ENCODE measurements around the gene ZNF710.
"Not testable (repeated sequence)": the region's sequence is repeated elsewhere in the genome, so short reads cannot be mapped to it uniquely, and the experiment has no call there.

ZNF710 gene, protein sequence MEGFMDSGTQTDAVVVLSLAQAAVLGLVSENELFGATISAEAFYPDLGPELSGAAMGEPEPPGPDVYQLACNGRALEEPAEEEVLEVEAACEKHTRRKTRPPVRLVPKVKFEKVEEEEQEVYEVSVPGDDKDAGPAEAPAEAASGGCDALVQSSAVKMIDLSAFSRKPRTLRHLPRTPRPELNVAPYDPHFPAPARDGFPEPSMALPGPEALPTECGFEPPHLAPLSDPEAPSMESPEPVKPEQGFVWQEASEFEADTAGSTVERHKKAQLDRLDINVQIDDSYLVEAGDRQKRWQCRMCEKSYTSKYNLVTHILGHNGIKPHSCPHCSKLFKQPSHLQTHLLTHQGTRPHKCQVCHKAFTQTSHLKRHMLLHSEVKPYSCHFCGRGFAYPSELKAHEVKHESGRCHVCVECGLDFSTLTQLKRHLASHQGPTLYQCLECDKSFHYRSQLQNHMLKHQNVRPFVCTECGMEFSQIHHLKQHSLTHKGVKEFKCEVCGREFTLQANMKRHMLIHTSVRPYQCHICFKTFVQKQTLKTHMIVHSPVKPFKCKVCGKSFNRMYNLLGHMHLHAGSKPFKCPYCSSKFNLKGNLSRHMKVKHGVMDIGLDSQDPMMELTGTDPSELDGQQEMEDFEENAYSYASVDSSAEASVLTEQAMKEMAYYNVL

DNA sequence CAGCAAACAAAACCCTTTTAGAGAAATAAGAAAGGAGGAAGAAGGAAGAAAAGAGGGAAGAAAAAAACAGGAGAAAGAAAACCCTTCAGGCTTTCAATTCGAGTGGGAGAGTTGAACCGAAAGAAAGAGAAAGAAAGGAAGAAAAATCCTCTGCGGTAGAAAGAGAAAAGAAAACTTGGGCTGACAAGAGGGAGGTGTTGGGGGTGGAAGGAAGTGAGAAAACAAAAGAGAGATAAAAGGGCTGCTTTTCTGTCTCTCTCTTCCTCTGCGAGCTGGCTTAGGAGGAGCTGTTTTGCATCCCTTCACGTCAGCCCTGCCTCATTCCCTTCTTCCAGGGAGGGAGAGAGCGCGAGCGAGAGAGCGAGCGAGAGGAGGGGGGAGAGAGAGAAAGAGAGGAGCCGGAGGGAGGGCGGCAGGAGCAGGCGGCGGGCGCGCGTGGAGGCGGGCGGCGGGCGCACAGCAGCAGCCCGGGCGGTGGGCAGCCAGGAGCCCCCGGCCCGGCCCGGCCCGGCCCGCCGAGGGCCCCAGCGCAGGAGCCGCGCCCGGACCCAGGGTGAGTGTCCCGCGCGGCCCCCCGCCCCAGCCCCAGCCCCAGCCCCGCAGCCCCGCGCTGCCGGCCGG lies at the start of gene ZNF710:
TSS of gene ZNF710 (plus strand) at position 263 of the 621 bp plus-strand sequence. CDS start 65,814 bp downstream, outside the sequence.
- peak; percentile 25 for DNase-seq

DNA sequence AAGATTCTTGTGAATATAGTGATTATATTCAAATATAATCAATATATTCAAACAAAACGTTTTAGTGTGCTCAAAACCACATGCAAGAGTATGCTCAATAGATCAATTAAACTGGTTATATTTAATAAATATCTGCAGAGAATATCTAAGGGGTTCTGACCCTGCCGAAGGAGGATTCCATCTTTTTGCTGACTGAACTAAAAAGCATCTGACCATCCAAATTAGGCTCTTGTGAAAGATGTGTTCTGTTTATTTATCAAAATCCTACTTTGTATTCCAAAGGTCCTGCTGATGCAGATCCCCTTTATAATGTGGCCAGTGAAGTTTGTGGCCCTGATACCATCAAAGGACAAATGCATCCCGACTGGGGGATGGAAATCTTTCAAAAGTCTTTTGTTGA lies 46.6 kb upstream of the ZNF710 start:
- no peak for DNase-seq

DNA sequence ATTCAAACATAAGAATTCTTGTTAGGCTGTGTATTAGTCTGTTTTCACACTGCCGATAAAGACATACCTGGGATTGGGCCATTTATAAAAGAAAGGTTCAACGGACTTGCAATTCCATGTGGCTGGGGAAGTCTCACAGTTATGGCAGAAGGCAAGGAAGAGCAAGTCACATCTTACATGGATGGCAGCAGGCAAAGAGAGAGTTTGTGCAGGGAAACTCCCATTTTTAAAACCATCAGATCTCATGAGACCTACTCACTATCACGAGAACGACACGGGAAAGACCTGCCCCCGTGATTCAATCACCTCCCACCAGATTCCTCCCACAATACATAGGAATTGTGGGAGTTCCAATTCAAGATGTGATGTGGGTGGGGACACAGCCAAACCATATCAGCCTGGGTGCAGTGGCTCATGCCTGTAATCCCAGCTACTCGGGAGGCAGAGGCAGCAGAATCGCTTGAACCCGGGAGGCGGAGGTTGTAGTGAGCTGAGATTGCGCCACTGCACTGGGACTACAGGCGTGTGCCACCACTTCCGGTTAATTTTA lies 45.6 kb upstream of the ZNF710 start:
- not testable (repeated sequence) for DNase-seq

DNA sequence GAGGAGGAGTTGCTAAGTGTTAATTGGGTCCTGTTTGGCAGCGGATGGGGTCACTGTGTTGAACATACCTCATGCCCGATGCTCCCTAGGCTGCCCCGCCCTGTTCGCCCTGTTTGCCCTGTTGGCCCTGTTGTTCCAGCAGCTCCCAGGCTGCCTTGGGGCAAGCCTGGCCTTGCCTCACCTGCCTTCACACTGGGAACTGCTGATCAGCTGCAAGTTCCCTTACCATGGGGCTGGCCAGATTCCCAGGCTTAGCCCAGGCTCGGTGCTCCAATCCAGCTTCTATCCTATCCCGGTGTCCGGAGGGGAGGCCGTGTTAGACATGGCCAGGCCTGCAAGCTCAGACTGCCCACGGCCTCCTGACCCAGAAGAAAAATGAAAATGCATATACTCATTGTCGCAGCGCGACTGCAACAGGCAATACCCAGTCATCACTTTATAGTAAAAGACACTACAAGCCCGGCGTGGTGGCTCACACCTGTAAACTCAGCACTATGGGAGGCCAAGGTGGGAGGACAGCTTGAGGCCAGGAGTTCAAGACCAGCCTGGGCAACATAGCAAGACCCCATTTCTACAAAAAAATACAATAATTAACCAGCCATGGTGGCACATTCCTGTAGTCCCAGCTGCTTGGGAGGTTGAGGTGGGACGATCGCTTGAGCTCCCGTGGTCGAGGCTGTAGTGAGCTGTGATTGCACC lies 42.9 kb upstream of the ZNF710 start:
- no peak for DNase-seq

DNA sequence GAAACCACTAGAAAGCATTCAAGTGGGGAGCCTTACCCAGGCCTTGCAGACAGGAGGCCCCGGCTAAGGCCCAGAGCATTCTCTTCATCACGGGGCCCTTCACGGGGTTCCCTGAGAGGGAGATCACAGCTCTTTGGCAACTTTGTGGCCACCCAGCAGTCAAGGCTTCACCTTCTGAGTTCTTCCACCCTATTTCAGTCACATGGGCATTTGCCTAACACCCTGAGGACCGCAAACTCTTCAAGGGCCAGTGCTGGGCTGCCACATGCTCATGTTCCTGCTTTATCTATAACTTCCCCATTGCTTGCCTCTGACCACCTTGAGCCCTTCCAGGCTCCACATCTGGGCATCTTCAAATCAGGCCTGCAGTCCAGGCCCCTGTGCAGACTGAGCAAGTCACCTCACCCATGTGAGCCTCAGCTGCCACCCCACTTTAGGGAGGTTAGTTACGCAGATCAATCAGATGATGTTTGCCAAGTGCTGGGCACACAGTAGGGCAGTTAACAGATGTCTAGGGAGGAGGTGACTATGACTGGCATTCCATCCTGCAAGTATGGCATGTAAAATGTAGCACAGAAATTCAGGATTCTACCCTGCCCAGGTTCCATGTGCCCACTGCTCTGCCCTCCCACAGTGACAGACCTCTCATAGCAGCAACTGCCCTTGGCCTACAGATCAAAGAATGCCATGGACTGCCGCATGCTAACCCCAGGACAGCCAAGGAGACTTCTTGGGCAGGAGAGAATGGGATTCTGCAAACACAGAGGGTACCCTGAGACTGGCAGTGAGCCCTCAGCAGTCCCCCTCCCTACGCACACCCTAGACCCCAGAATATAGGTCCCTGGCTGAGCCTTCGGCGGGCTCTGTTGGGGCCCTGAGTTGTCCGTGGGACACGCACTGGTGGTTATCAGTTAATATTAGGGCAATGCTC lies 37.6 kb upstream of the ZNF710 start:
- DNase-seq = no peak

DNA sequence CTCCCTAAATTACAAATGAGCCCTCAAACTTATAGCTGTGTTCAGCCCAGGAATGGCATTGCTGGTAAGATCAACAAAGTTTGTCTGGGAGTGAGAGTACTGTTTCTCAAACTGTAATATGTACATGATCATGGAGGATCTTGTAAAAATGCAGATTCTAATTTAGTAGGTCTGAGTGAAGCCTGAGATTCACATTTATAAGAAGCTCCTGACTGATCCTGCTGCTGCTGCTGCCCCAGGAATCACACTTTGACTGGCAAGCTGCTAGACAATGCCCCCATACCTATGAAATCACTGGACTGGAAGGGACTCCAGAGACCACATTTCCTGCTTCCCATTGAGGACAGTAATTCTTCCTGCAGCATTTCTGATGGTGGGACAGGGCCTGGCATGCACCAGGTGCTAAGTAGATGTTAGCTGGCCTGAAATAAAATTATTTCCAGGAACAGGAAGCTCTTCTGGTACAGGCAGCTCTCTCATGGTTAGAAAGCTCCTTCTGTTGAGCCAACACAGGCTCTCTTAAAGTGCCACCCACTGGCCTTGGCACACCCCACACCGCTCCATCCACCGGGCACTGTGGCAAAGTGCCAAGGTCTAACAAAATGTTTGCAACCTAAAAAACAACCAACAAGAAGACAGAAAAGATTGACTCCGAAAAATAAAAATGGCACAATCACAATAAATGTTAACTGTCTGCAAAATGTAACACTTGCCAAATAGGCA lies 36.7 kb upstream of the ZNF710 start:
- DNase-seq = no peak

DNA sequence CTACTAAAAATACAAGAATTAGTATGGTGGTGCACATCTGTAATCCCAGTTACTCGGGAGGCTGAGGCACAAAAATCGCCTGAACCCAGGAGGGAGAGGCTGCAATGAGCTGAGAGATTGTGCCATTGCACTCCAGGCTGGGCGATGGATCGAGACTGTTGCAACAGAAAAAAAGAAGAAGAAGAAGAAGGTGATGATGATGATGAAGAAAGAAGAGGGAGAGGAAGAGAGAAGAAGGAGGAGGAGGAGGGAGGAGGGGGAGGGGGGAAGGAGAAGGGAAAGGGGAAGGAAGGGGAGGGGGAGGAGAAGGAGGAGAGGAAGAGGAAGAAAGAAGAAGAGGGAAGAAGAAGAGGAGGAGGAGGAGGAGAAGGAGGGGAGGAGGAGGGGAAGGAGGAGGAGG lies 33.2 kb upstream of the ZNF710 start:
- no peak for DNase-seq

DNA sequence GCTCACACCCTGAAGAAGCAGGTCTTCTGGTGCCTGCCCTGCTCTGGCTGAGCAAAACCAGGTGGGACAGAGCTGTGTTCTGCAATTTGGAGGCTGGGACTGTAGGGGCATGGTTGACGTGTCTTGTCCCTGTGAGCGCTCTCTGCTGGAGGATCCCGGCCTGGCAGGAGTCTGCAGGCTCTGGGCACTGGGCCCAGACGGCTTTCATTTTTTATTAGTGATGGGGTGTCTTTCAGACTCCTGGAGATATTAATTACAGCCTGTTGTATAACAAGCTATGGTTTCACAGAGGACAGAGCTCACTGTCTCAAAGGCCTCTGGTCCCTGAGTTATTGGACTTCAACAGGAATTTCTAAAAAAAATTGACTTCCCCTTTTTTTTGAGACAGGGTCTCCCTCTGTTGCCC lies 29.5 kb upstream of the ZNF710 start:
- peak; percentile 5 for DNase-seq

DNA sequence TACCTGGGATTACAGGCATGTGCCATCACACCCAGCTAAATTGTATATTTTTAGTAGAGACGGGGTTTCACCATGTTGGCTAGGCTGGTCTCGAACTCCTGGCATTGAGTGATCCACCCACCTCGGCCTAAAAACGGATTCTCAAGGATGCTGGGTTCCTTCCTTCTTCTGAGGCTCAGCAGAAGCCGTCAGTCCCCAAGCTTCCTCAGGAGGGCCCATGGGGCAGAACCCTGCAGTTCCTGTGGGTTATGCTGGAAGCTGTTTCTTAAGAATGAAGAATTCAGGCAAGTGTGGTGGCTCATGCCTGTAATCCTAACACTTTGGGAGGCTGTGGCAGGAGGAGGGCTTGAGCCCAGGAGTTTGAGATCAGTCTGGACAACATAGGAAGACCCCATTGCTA lies 29.0 kb upstream of the ZNF710 start:
- DNase-seq = no peak

DNA sequence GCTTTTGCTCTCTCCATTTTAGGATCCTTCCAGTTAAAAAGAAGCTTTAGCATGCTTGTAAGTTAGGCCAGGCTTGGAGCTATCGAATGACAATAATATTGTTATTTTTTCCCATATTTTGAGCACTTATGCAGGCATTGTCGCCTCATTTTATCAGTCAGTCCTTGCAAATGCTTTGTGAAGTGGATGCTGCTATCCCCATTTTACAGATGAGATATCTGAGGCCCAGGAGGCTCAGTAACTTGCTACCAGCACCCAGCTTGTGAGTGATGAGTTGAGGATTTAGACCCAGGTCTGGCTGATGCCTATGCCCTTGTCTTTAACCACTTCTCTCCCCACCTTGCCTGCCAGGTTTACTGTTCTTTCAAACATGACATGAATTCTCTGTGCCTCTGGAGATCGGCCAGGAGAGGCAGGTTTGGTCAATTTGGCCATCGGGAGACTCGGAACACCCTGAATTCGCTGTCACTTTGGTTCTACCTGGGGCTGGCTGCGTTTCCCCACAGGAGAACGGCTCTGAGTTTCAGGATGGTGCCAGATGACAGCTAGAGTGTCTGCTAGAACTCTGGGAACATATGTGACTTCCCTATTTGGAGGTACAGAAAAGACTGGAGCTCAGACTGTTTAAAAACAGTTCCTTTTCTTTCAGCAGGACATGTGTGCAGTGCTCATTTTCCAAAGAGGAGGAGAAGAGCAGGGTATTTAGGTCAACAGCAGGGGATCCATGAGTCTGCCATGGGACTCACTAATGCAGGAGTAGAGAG lies 25.5 kb upstream of the ZNF710 start:
- no peak for DNase-seq

DNA sequence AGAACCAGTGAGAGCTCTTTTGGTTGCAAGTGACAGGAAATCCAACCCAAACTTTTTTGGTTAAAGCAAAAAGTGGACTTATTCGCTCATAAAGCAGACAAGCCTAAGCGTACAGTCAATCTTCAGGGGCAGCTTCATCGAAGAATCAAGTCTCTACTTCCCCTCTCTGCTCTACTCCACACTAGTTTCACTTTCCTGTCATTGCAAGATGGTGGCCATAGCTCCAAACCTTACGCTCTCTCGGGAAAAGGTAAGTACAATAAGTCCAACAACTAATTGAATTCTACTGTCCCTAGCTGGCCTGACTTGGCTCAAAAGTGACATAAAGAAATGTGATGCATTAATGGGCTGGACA lies 24.9 kb upstream of the ZNF710 start:
- no peak for DNase-seq

DNA sequence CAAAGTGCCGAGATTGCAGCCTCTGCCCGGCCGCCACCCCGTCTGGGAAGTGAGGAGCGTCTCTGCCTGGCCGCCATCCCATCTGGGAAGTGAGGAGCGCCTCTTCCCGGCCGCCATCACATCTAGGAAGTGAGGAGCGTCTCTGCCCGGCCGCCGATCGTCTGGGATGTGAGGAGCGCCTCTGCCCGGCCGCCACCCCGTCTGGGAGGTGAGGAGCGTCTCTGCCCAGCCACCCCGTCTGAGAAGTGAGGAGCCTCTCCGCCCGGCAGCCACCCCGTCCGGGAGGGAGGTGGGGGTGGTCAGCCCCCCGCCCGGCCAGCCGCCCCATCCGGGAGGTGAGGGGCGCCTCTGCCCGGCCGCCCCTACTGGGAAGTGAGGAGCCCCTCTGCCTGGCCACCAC lies 23.3 kb upstream of the ZNF710 start:
- not testable (repeated sequence) for DNase-seq

DNA sequence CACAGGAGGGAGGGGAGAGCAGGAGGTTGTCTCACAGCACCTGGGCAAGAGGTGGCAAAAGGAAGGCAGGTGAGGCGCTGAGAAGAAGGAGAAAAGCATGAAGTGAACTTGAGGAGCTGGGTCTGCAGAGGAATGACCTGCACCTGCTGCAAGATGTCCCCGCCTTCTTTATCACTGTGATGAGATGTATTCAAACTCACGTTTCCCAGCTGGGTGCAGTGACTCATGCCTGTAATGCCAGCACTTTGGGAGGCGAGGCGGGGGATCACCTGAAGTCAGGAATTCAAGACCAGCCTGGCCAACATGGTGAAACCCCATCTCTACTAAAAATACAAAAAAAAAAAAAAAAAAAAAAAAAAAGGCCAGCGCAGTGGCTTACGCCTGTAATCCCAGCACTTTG lies 22.2 kb upstream of the ZNF710 start:
- no peak for DNase-seq

DNA sequence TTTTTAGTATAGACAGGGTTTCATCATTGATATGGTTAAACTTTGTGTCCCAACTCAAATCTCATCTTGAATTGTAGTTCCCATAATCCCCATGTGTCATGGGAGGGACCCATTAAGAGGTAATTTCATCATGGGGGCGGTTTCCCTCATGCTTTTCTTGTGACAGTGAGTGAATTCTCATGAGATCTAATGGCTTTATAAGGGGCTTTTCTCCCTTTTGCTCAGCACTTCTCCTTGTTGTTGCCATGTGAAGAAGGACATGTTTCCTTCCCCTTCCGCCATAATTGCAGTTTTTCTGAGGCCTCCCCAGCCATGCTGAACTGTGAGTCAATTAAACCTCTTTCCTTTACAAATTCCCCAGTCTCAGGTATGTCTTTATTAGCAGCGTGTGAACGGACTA lies 20.2 kb upstream of the ZNF710 start:
- no peak for DNase-seq

DNA sequence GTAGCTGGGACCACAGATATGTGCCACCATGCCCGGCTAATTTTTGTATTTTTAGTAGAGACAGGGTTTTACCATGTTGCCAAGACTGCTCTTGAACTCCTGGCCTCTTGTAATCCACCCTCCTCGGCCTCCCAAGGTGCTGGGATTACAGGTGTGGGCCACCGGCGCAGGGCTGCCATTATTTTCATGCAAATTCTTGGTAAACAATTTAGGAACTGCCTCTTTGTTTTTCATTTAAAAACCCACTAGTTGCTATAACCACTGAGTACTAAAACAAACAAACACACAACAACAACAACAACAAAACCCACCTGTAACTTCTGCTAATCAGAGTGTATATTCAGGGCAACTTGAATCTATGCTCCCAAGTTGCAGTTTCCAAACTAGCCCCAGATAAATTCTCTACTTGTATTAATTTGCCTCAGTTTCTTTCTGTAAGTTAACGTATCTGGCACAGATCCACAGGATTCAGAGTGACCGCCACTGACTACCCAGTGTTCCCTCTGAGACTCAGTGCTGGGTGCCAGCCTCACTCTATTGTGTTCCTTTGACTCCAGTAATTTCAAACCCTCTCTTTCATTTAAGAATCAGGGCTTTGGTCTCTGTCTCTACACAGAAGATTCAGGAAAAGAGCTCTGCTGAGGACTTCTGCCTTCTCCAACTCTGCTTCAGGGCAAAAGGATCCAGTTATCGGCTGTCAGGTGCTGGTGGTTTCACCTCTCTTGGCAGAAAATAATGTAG lies 18.6 kb upstream of the ZNF710 start:
- no peak for DNase-seq

DNA sequence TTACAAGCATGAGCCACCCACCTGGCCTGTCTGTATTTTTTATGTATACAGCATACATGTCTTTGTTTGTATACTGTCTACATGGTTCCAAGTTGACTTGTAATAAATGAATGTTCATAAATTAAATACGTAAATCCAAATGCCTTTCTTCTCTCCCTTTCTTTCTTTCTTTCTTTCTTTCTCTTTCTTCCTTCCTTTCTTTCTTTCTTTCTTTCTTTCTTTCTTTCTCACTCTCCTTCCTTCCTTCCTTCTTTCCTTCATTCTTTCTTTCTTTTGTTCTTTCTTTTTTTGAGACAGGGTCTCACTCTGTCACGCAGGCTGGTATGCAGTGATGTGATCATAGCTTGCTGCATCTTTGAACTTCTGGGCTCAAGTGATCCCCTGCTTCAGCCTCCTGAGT lies 17.1 kb upstream of the ZNF710 start:
- DNase-seq = no peak

DNA sequence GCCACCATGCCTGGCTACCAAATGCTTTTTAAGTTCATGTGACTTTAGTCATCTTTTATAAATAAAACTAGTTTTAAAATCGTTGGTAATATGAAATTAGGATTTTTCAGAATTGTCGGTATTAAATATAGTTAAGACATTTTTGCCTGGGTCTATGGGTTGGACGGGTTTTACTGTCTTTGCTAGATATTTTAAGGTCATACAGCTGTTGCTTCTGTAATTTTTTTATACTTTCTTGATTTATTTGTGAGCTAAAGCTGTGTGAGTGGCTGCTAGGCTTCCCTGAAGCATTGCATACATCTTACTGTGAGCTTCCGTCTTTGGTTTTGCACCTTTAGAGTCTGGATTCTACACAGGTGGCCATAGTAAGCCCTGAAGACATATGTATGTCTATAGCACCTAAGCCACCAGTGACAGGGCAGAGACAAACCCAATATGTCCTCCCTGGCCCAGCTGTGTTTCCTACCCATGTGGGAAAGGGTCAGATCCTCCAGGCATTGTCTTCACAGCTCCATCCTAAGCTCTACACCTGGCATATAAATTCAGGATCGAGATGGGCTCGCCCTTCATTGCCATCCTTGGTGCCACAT lies 16.6 kb upstream of the ZNF710 start:
- DNase-seq = no peak

DNA sequence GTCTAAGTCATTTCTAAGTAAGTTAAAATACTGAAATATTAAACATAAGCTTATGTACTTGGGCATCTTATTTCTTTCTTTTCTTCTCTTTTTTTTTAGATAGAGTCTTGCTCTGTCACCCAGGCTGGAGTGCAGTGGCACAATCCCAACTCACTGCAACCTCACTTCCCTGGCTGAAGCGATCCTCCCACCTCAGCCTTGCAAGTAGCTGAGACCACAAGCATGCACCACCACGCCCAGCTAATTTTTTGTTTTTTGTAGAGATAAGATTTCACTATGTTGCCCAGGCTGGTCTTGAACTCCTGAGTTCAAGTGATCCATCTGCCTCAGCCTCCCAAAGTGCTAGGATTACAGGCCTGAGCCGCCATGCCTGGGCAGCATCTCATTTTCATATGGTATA lies 16.0 kb upstream of the ZNF710 start:
- no peak for DNase-seq

DNA sequence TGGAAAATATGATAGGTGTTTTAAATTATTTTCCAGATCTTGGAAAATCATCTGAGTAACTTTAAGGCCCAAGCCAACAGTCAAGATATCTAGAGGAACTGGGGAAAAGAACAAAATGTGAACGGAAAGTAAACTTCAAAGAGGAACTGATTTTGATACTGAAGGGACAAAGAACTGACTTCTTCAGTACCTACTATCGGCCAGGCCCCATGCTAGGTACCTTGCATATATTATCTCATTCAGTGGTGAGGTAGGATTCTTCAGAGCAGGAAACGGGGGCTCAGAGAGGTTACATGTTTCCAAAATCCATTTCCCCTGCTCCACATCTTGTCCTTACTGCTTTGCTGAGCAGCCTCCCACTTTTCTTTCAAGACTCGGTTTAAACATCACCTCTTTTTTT lies 9.8 kb upstream of the ZNF710 start:
- DNase-seq = no peak

Data from stimulated activated naive CD4-positive, alpha-beta T cell treated with Interleukin-2 at 50 U/mL for 16 hours (primary cell).